Measurements from ENCODE around the gene SMIM11. TPM values are rescaled to one million over a fixed set of nuclear protein-coding genes. Genes with fewer than 3 reads are reported as not detected.

The SMIM11 gene
- total RNA-seq, 1 donor from 2014 or later, result 4.2 TPM

DNA sequence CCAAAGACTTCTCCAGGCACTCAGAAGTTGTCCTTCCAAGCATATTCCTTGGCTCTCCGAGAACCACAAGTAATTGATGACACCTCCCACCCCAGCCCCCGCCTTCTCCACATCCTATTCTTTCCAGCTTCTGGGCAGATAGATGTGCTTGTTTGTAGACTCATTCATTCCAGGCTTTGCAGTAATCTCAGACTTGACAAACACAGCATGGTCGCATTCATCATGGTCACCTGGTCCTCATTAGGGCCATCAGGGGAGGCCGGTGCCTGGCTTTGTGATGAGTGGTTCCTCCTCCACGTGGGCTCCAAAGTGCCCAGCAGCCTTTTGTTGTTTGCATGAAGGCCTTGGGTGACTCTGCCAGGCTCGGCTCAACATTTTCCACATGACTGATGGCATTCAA lies 40.0 kb upstream of the SMIM11 start:
- peaks cover 5% of the 10 kb centered on the region for H3K9me3 Mint-ChIP-seq (ENCODE audit: unreplicated experiment)
- H3K27ac Mint-ChIP-seq (ENCODE audit: unreplicated experiment), result no peak overlapping the region

DNA sequence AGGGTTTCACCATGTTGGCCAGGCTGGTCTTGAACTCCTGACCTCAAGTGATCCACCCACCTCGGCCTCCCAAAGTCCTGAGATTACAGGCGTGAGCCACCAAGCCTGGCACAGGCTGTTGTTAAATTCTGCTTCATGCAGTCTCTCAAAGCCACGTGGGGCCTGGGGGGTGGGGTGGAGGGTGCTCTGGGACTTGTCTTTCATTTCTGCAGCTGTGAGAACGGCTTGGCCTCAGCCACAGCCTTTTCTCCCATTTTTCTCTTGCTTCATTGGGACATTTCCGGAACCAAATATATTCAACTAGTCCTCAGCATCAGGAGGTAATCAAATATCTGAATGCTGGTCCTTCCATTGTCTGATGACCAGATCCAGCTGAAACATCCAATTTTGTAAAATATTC lies 39.1 kb upstream of the SMIM11 start:
- no peak for DNase-seq
- Mint-ChIP-seq H3K36me3 (ENCODE audit: unreplicated experiment) (no peaks in the 10 kb centered on the region), H3K9me3 (ENCODE audit: unreplicated experiment) (peaks cover 5% of the 10 kb centered on the region), H3K27me3 (ENCODE audit: unreplicated experiment) (peaks cover 6% of the 10 kb centered on the region), H3K4me3 (ENCODE audit: unreplicated experiment) (no peak overlapping the region), H3K4me1 (ENCODE audit: low read depth, unreplicated experiment) (peaks cover 5% of the 10 kb centered on the region), H3K27ac (ENCODE audit: unreplicated experiment) (no peak overlapping the region)
- TF ChIP-seq, protein P1, sequence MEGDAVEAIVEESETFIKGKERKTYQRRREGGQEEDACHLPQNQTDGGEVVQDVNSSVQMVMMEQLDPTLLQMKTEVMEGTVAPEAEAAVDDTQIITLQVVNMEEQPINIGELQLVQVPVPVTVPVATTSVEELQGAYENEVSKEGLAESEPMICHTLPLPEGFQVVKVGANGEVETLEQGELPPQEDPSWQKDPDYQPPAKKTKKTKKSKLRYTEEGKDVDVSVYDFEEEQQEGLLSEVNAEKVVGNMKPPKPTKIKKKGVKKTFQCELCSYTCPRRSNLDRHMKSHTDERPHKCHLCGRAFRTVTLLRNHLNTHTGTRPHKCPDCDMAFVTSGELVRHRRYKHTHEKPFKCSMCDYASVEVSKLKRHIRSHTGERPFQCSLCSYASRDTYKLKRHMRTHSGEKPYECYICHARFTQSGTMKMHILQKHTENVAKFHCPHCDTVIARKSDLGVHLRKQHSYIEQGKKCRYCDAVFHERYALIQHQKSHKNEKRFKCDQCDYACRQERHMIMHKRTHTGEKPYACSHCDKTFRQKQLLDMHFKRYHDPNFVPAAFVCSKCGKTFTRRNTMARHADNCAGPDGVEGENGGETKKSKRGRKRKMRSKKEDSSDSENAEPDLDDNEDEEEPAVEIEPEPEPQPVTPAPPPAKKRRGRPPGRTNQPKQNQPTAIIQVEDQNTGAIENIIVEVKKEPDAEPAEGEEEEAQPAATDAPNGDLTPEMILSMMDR (IDR thresholded peaks at IDR 0.05; ENCODE audit: partially characterized antibody, unreplicated experiment), result no peak

More for the DNA sequence above, 40.0 kb upstream of the SMIM11 start:
- TF ChIP-seq, protein P1 (IDR thresholded peaks at IDR 0.05; ENCODE audit: partially characterized antibody, unreplicated experiment), result no peak
- Mint-ChIP-seq H3K27me3 (ENCODE audit: unreplicated experiment) (peaks cover 7% of the 10 kb centered on the region), H3K4me1 (ENCODE audit: low read depth, unreplicated experiment) (peaks cover 5% of the 10 kb centered on the region), H3K4me3 (ENCODE audit: unreplicated experiment) (no peak overlapping the region), H3K36me3 (ENCODE audit: unreplicated experiment) (no peaks in the 10 kb centered on the region)
- DNase-seq, result no peak

DNA sequence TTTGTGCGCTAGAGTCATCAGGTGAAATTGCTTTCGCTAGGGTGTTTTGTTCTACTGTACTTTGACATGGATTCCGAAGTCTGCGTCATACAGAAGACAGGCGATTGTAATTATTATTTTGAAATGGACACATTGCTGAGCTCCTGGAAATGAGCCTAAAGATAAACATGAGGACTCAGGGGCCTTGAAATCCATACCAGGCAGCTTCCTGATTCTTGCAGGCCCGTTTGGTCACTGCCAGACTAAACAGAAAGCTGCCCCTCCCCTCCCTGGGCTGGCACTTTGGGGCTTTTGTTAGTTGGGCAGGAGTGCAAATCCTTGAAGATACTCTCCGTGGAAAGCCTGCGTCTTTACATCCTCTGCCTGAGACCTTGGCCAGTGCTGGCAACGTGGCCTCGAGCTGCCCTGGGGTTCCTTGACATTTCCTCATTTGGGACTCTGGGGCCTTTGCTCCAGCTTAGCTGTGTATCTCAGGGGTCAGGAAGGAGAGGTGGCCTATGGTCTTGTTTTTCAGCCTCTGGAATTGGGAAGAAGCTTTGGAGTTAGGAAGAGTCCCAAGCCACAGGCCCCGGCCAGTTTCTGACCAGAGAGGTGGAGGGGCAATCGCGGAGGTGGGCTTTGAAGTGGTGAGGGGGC lies 38.4 kb upstream of the SMIM11 start:
- Mint-ChIP-seq H3K4me1 (ENCODE audit: low read depth, unreplicated experiment) (peaks cover 5% of the 10 kb centered on the region), H3K9me3 (ENCODE audit: unreplicated experiment) (peaks cover 5% of the 10 kb centered on the region), H3K4me3 (ENCODE audit: unreplicated experiment) (no peak overlapping the region), H3K36me3 (ENCODE audit: unreplicated experiment) (no peaks in the 10 kb centered on the region), H3K27me3 (ENCODE audit: unreplicated experiment) (peaks cover 6% of the 10 kb centered on the region), H3K27ac (ENCODE audit: unreplicated experiment) (no peak overlapping the region)
- TF ChIP-seq, protein P1 (IDR thresholded peaks at IDR 0.05; ENCODE audit: partially characterized antibody, unreplicated experiment), result no peak
- no peak for DNase-seq

DNA sequence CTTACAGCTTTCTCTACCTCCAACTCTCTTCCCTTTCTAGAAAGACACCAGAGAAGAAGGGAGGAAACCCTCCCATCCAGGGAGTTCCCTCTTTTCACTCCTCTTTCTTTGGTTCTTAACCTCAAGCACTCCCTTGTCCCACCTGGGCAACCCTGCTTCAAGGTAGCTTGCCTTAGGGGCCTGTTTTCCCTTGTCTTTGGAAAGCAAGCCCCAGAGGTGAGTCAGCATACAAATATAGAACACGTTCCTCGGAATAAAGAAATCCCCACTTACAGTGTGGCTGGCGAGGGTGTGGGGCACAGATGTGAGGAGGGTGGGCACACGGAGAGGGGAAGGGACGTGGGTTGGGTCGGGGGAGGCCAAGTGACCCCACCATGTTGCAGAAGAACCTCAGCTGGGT lies 37.6 kb upstream of the SMIM11 start:
- H3K4me3 Mint-ChIP-seq (ENCODE audit: unreplicated experiment), result no peak overlapping the region
- H3K27me3 Mint-ChIP-seq (ENCODE audit: unreplicated experiment), result peaks cover 6% of the 10 kb centered on the region
- H3K9me3 Mint-ChIP-seq (ENCODE audit: unreplicated experiment), result peaks cover 5% of the 10 kb centered on the region
- H3K27ac Mint-ChIP-seq (ENCODE audit: unreplicated experiment), result no peak overlapping the region
- TF ChIP-seq, protein P1 (IDR thresholded peaks at IDR 0.05; ENCODE audit: partially characterized antibody, unreplicated experiment), result no peak
- H3K4me1 Mint-ChIP-seq (ENCODE audit: low read depth, unreplicated experiment), result peaks cover 5% of the 10 kb centered on the region
- no peaks in the 10 kb centered on the region for H3K36me3 Mint-ChIP-seq (ENCODE audit: unreplicated experiment)
- DNase-seq, result no peak

DNA sequence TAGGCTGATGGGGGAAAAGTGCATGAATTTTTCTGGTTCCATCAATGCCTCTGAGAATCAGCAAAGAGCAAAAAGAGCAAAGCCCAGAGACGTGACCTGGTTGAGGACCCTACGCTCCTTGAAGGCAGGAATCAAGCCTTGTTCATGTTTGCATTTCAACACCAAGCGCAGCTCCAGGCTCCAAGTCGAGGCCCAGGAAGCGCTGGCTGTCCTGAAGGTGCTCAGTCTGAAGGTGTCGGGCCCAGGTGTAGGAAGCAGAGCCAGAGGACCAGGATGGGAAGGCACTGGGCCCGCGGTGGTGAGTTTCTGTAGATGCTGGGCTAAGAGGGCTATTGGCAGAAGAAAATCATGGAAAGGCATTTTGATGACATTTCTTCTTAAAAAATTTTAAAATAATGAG lies 37.1 kb upstream of the SMIM11 start:
- no peak overlapping the region for H3K4me3 Mint-ChIP-seq (ENCODE audit: unreplicated experiment)
- DNase-seq, result no peak
- TF ChIP-seq, protein P1 (IDR thresholded peaks at IDR 0.05; ENCODE audit: partially characterized antibody, unreplicated experiment), result no peak
- peaks cover 5% of the 10 kb centered on the region for H3K9me3 Mint-ChIP-seq (ENCODE audit: unreplicated experiment)
- no peaks in the 10 kb centered on the region for H3K36me3 Mint-ChIP-seq (ENCODE audit: unreplicated experiment)
- peaks cover 6% of the 10 kb centered on the region for H3K27me3 Mint-ChIP-seq (ENCODE audit: unreplicated experiment)
- H3K27ac Mint-ChIP-seq (ENCODE audit: unreplicated experiment), result no peak overlapping the region
- peaks cover 5% of the 10 kb centered on the region for H3K4me1 Mint-ChIP-seq (ENCODE audit: low read depth, unreplicated experiment)

Data from glutamatergic neuron (in vitro differentiated cells).